Stimulated activated CD4-positive, alpha-beta T cell treated with anti-CD3 and anti-CD28 coated beads, Interleukin-2, amount 100 ng/mL, for 24 hours (primary cell): ENCODE data around the gene ESPNL.

ENCODE experiments used
- DNase-seq, 2 donors: peaks; one replicate each; pipeline ENCODE4 v3.0.0-alpha.2; 2020

The ESPNL gene

DNA sequence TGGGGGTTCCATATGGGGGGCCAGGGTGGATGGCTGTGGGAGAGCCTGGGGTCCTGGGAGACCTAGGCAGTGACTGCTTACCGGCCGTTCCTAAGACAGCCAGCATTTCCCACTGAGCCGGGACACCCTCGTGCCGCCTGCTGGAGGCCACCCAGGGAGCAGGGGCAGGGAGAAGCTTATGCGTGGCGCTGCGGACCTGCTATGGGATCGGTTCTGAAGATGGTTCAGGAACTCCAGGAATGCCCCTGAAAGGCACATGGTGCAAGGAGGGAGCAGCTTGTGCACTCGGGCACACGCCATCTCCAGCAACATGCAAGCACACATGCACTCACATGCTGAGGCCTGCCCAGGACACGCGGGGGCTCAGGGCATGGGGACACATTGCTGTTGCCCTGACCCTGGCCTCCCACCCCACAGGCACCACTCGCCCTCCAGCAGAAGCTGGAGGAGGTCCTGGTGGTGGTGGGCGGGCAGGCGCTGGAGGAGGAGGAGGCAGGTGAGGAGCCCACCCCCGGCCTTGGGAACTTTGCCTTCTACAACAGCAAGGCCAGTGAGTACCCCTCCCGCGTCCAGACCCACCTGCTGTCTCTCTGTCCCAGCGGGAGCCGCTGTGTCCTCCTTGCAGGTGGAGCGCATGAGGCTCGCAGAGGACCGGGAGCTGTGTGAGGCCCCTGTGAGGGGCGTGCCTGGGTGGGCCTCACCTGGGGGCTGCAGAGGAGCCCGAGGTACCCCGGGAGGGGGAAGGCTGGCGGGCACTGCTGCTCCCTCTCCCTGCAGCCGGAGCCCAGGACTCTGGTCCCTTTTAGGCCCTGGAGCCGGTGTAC is 42.5 kb downstream of the ESPNL start:
- DNase-seq: no peak

DNA sequence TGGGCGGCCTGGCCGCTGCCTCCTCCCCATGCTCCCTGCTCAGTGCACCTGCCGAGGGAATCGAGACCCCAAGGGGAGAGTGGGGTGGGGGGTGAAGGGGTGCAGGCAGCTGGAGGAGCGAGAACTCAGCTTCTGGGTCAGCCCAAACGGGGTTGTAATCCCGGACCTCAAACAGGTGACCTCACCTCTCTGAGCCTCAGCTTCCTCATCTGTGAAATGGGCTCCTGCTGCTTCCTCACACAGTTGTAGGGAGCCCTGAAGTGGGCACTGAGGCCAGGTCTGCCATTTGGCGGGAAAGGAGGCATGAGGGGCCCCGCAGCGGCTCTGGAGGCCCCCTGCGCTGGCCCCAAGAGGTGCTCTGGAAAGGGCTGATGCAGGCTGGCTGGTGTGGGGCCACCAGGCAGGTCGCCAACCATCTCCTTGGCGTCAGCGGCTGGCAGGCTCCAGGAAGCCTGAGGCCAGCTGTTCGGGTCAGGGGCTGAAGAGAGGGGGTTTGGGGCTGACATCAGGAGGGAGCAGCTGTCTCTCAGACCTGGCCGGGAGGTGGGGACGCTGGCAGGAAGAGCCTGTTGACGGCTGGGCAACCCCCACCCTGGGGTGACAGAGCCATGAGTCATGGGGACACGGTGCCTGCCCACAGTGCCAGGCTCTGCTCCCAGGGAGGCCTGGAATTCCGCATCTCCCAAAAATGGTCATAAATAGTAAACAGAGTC is 43.3 kb downstream of the ESPNL start:
- DNase-seq: no peak

DNA sequence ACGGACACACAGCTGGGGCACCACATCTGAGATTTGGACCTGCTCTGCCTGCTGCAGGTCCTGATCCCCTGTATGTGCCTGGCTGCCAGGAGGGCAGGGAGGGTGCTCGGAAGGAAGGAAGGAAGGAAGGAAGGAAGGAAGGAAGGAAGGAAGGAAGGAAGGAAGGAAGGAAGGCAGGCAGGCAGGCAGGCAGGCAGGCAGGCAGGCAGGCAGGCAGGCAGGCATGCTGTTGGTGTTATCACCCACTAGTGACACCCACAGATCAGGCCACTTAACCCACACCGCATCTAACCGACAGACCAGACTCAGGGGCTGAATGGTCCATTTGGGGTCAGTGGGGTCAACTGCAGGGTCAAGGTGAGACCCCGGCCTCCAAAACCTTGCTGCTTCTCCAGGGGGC is 44.1 kb downstream of the ESPNL start:
- no peak for DNase-seq

DNA sequence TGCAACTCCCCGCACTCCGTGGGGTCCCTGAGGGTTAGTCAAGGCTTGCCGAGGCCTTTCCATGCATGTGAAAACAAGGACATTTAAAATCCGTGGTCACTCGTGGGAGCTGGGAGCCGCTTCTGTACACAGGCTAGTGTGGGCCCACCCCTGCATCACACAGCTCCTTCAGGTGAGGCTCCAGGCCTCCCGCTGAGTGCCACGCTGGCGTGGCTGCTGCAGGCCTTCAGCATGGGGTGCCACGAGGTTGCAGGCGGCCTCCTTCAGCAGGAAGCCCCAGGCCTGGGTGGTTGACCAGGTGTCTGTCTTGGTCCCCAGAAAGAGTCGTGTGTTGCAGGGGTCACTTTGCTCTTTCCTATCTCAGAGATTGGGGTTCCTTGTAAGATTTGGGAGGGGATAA is 44.9 kb downstream of the ESPNL start:
- DNase-seq: no peak

DNA sequence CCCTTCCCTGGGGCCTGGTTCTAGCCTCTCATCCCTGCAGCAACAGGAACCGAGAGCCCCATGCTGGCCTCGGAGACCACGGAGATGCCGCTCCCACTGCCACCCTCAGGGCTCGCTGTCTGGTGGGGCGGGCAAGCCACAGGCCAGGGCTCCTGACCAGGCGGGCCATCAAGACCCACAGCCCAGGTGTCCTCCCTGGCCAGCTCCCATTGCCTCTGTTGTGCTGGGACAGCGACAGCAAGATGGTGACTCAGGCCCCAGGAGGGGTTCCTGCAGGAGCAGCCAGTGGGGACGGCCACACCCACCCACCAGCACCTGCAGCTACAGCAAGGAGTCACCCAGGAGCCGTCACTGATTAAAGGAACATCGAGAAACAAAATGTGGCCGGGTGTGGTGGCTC is 45.7 kb downstream of the ESPNL start:
- no peak for DNase-seq

DNA sequence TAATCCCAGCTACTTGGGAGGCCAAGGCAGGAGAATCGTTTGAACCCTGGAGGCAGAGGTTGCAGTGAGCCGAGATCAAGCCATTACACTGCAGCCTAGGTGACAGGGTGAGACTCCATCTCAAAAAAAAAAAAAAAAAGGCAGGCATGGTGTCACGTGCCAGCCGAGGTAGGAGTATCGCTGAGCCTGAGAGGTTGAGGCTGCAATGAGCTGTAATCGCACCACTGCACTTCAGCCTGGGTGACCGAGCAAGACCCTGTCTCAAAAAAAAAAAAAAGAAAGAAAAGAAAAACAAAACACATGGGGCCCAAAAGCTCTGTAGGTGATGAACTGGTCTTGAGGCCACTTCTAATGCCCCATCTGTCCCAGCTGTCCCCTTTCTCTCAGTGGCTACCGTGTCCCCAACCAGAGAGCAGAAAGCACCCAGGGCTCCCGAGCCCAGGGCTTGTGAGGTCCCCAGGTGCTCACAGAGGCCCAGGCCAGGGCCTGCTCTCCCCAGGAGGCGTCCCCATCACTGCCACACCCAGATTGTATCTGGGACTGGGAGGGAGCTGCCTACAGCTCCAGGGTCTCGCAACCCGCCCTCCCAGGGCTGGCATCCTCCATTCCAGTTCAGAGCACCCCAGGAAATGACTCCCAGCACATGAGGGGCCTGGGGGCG is 46.9 kb downstream of the ESPNL start:
- DNase-seq: no peak

DNA sequence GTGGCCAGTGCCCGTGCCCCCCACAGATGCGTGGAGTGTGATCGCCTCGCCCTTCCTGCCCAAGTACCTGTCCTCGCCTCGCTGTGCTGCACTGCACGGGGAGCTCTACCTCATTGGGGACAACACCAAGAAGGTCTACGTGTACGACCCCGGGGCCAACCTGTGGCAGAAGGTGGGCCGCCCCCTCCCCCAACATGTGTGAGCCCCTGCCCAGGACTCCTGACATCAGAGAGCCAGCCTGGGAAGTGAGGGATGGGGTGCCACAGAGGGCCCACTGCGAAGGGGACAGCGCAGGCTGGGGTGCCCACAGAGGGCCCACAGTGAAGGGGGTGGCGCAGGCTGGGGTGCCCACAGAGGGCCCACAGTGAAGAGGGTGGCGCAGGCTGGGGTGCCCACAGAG is 48.8 kb downstream of the ESPNL start:
- DNase-seq: no peak

DNA sequence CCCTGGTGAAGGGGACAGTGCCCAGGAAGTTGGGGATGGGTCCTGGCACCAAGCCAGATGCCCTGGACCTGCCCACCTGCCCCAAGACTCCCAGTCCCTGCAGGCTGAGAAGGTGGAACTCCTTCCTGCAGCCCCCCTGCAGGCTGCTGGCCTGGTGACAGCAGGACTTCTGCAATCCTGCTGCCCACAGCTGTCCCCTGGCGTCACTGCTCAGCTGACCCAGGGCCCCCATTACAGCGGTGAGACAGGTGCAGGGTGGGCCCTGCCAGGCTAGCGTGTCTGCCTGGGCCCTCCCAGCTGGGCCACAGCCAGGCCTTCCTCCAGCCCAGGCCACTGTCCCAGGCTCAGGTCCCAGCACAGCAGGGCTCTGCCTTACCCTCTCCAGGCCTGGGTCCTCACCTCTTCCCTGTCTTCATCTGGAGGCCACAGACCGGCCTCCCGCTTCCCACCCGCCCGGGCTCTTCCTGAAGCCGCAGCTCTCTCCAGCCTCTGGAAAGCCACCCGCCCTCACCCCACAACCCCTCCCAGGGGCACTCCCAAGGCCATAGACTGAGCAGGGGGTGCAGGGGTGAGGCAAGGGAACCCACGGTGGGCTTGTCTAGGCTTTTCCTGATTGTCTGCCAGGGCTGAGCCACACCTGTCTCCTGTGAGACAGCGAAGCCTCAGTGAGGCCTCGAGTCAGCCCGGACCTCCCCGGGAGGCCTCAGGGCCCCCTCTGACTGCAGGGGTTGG is 49.9 kb downstream of the ESPNL start:
- no peak for DNase-seq

DNA sequence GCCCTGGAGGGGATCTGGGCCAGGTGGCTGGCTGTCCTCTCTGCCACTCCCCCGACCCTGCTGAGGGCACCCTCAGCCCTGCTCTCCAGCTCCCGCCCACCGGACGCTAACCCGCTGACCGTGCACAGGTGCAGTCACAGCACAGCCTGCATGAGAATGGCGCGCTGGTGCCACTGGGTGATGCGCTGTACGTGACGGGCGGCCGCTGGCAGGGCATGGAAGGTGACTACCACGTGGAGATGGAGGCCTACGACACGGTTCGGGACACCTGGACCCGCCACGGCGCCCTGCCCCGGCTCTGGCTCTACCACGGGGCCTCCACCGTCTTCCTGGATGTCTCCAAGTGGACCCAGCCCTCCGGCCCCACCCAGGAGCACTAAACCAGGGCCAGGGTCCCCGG is 50.5 kb downstream of the ESPNL start:
- no peak for DNase-seq

DNA sequence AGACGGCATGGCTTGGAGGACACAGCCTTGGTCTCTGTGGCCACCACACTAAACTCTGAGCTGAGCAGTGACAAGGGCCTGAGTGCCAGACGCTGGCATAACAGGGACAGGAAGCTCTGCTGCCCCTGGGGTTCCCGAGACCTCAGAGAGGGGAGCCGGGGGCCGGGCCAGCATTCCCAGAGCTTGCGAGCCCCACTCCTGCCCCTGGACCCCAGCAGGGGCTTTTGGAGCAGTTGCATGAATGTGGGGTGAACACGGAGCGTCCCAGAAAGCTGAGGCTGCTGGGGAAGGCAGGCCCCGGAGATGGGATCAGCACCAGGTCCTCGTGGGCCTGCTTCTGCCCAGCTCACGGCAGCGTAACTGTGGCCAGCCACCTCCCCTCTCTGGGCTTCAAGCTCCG is 51.1 kb downstream of the ESPNL start:
- no peak for DNase-seq

DNA sequence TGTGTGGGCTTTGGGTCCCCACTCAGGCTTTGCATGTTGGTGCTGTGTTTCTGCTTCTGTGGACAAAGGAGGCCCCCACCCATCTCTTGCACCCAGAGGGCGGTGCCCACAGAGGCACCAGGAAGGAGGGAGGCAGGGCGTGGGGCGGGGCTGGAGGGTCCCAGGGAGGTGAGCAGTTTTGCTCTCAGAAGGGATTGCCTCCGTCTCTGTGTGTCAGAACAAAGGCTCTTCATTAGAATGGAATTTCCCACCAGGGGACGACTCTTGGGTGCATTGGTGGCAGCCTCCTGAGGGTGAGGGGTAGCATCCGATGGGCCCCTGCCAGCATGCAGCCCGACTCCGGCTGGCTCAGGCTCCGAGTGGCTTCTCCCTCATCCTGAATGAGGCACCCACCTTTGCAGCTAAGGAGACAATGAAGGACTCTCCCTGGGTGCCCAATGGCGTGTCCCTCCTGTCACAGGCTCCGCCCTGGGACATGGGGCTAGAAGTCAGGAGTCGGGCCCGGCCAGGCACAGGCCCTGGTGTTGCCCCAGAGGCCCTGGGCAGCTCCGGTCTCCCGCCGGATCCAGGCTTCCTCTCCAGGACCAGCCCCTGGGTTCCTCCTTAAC is 51.6 kb downstream of the ESPNL start:
- no peak for DNase-seq

DNA sequence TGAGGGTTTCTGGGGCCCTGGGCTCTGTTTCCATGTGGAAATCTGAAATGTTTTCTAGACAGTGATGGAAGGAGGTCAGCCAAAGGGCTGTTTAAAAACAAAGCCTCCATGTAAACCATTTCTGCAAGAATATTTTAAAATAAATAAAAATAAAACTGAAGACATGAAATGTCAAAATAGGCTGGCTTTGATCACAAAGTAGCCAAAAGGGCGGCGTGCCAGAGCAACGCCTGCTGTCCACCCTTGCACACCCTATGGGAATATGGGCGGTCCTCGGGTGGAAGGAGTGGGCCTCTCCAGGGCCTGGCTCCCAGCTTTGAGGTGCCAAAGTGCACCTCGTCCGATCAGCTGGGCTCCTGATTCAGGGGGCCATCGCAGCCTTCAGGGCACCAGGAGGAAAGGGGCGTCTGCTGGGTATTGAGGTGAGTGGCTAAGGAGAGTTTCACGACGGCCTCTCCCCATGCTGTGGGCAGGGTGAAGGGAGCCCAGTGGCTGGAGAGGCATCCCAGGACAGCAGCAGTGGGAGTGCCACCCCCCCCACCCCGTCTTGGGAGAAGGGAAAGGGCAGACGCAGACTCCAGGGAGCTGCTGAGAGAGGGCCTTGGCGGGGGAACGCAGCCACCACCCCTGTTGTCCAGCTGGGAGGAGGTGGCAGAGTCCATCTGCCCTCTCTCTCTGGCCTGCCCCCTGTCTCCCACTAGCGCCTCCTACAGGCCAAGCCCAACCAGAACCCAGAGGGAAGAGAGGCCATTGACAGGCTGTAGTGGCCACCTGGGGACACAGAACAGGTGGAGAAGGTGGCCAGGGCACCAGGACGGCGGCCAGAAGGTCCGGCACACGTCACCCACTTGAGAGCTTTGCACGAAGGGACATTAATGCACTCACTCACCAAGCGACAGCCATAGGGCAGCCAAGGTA is 52.9 kb downstream of the ESPNL start:
- no peak for DNase-seq

DNA sequence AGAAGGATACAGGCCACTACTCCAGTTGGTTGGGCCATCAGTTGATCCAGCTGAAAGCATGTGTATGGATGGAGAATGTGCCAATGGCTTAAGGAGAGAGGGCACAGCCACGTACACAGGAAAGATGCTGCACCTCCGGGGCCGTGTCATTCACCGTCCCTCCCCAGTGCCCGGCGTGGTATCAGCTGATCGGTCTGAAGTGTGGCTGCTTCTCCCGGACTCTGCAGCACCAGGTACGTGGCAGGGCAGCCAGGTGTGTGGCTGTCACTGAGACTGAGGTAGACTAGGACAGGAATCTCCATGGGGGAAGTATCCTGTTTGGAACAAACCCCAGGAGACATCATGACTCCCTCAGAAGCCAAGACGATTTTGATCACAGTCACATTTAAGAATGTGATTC is 54.4 kb downstream of the ESPNL start:
- no peak for DNase-seq

DNA sequence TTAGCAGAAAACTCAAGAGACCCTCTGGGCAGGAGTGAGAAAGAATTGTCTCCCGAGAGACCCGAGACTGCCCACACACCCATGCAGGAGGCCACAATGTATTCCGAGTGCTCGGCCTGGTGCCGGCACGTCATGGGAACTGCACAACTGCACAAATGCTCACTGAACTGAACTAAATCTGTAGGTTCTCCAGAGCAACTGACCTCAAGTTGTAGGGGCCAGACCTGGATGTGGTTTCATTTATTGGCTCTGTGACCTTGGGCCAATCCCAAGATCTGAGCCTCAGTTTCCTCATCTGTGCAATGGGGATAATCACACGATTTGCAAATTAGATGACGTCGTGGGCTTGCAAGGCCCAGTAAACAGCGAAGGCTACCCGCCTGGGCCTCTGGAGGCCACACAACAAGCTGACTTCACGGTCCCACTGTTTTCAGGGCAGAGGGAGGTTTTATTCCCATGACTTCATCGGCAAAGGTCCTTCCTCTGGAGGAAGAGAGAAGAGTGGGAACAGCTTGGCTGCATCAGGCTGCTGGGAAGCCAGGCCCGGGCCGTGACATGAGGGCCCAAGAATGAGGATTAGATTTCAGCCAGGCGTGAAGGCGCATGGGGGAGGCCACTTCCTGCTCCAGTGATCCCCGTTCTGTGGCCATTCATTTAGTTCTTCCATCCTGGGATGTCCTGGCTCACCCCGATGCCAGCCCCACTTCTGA is 55.1 kb downstream of the ESPNL start:
- DNase-seq: no peak

DNA sequence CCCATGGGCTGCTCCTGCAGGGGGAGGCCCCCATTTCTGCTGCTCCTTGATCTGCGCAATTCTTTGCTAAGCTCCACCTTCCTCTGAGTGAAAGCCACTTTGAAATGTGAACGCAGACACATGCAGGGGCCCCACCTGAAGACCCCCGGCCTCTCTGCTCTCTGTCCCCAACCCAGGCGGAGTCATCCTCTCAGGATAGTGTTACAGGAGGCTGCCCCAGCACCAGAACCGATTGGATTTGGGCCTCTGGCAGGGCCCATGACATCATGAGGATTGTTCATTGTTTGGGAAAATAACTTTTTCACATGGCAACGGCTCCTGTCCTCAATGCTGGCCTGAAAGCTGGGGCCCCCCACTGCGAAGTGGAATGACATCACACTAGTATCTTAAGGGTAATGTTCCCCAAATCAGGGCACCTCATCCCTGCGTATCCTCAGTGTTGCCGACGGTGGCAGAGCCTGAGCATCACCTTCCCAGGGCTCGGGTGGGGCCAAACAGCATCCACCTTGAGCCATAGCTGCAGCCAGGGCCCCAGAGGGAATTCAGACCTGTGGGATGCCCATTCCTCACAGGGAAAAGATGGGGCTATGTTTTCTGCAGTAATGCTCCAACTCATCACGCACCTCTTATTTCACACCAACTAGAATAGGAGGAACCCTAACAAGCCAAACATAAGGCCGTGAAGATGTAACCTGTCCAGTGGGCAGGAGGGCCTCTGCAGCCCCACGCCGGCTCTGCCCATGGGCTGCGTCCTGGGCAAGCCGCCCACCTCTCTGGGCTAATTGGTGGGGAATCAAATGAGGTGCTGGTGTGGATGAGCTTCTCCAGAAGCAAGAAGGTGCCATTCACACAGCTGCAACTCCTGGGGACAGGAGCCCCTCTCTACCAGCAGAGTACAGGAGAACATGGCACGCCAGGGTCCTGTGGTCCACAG is 55.9 kb downstream of the ESPNL start:
- DNase-seq: no peak

DNA sequence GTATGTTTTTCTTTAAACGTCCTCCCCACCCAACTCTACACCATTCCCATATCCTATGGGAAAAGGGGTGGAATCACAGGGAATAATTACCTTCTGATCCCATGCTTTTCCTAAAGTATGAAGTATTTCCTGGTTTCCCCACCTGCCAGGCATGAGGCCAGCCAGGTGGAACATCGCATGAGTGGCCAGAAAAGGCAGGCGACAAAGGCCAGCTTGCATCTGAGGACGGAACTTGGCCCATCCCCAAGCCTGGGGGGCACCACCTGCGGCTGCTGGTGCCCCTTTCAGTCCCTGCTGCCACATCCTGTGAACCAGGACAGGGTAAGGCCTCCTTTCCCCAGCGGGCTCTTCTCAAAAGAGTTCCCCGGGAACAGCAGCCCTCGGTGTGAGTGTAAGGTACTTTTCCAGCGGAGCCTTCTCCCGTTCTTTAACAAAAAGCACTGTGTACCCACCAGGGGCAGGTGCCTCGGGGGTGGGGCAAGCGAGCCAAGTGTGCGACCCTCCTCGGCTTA is 57.4 kb downstream of the ESPNL start:
- no peak for DNase-seq

DNA sequence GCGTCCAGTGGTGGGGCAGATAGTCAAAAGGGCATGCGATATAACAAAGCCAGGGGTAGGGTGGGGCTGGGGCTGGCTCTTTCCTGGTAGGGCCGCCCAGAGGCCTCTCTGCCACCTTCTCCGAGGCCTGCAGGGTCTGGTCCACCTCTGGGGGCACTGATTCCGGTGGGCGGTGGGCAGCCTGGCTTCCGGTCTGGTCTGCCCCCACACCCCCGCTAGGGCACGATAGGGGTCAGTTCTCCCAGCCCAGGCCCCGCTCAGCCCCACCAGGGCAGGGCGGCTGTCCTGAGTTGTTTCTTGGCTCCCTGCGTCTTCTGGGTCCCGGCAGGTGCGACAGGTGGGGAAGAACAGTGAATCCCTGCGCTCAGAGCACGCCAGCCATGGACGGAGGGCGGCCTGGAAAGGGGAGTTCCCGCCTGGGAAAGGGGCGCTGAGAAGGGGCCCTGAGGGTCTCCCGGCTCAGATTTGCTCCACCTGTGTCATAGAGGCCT is 57.9 kb downstream of the ESPNL start:
- no peak for DNase-seq

DNA sequence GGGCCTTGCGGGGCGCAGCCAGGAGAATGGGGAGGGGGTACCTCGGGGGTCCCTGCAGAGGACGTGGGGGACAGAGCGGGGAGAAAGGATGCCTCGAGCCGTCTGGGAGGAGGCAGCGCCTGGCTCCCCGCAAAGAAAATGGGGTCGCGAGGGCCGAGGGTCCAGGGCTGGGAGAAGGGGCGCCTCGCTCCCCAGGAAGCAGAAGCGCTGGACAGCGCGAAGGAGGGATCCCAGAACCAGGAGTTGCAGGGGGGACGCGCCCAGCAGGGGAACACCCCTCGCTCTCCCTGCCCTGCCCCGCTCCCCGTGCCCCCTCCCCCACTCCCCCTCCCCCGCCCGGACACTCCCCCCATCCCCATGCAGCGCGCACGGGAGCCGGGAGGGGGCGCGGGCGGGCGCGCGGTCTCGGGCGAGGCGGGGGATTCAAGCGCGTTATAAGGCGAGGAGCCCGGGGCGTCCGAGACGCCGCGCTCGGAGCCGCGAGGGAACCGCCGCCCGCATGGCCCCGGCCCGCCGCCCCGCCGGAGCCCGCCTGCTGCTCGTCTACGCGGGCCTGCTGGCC is 58.5 kb downstream of the ESPNL start, which contains the start of gene ERFE:
TSS of gene ERFE (plus strand) at position 462 of the 562 bp plus-strand sequence. CDS start at position 500, 38 bp downstream.
- peak; percentile 60 to 70 for DNase-seq

DNA sequence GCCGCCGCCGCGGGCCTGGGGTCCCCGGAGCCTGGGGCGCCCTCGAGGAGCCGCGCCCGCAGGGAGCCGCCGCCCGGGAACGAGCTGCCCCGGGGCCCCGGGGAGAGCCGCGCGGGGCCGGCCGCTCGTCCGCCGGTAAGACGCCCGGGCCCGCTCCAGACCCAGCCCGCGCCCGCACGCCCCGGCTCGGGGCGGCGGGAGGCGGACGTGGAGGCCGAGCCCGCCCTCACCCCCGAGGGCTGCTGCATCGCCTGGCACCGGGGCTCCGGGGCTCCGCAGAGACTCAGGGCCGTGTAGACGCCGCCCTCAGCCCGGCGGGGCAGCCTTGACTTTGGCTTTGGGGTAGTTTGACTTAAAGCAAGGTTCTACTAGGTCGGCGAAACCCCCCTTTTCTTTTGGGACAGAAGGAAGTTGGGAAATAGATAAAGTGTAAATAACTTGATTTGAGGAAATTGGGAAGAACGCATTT is 59.0 kb downstream of the ESPNL start:
- DNase-seq: peak in 1 of 2 donors; percentile 46
